T-helper 2 cell treated with Interferon-gamma antibody and Interleukin-4, amounts not matched to agents 5 μg/mL and 100 μg/mL, for 36 hours (primary cell): ENCODE data around the gene C1orf87.

ENCODE experiments used
- DNase-seq: peaks from one replicate; pipeline ENCODE4 v3.0.0; 2021; ENCODE audit warnings: low spot score
- H3K27ac Mint-ChIP-seq: one replicate; pipeline ENCODE4 v1.8.0; 2021; ENCODE audit warnings: mild to moderate bottlenecking, mixed read lengths
- H3K27me3 Mint-ChIP-seq: one replicate; pipeline ENCODE4 v1.8.0; 2021; ENCODE audit warnings: low read depth, mixed read lengths
- H3K36me3 Mint-ChIP-seq: one replicate; pipeline ENCODE4 v1.8.0; 2021; ENCODE audit warnings: low read depth, mixed read lengths
- H3K4me1 Mint-ChIP-seq: one replicate; pipeline ENCODE4 v1.8.0; 2021; ENCODE audit warnings: low read depth, mixed read lengths
- H3K4me3 Mint-ChIP-seq: one replicate; pipeline ENCODE4 v1.8.0; 2022; ENCODE audit warnings: mild to moderate bottlenecking, moderate library complexity, mixed read lengths
- H3K9me3 Mint-ChIP-seq: one replicate; pipeline ENCODE4 v1.8.0; 2021; ENCODE audit warnings: mixed read lengths

The C1orf87 gene

DNA sequence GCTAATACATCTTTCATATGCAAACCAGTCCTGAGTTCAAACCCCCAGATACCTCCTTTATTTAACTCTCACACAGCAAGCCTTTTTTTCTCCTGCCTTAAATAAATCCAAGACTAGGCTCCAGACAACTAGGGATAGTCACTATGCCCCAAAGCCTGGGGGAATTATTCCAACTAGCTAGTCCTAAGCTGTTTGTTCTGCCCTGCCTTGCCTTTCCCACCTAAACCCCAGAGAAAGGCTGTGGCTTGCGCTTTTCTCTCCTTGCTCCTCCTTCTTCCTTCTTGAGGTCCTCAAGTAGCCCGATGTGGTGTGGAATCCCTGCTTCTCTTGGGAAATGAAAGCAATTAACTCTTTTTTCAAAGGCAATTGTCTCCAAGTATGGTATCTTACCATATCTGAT, 31.8 kb downstream of the C1orf87 start:
- Mint-ChIP-seq H3K4me1 (no peaks in the 10 kb centered on the region), H3K36me3 (no peaks in the 10 kb centered on the region), H3K27ac (no peak overlapping the region), H3K9me3 (no peaks in the 10 kb centered on the region), H3K4me3 (no peak overlapping the region), H3K27me3 (no peaks in the 10 kb centered on the region)
- no peak for DNase-seq

- no peaks in the 10 kb centered on the region for H3K4me1 Mint-ChIP-seq
- H3K9me3 Mint-ChIP-seq, result no peaks in the 10 kb centered on the region
- no peaks in the 10 kb centered on the region for H3K36me3 Mint-ChIP-seq
- no peaks in the 10 kb centered on the region for H3K27me3 Mint-ChIP-seq
- no peak overlapping the region for H3K27ac Mint-ChIP-seq
- no peak overlapping the region for H3K4me3 Mint-ChIP-seq
- DNase-seq, result no peak
Observed at GRCh38 chr1:60037669-60038068, 35.9 kb downstream of the C1orf87 start.

- Mint-ChIP-seq H3K4me1 (no peaks in the 10 kb centered on the region), H3K36me3 (no peaks in the 10 kb centered on the region), H3K27ac (no peak overlapping the region), H3K27me3 (no peaks in the 10 kb centered on the region), H3K9me3 (no peaks in the 10 kb centered on the region), H3K4me3 (no peak overlapping the region)
- no peak for DNase-seq
Observed at GRCh38 chr1:60036856-60037460, 36.6 kb downstream of the C1orf87 start.

GRCh38 chr1:60035921-60036320, 37.6 kb downstream of the C1orf87 start:
- no peaks in the 10 kb centered on the region for H3K27me3 Mint-ChIP-seq
- H3K36me3 Mint-ChIP-seq, result no peaks in the 10 kb centered on the region
- no peaks in the 10 kb centered on the region for H3K4me1 Mint-ChIP-seq
- no peak for DNase-seq
- H3K27ac Mint-ChIP-seq, result no peak overlapping the region
- H3K9me3 Mint-ChIP-seq, result no peaks in the 10 kb centered on the region
- no peak overlapping the region for H3K4me3 Mint-ChIP-seq

GRCh38 chr1:60034999-60035398, 38.6 kb downstream of the C1orf87 start:
- no peaks in the 10 kb centered on the region for H3K4me1 Mint-ChIP-seq
- H3K4me3 Mint-ChIP-seq, result no peak overlapping the region
- no peak for DNase-seq
- H3K27ac Mint-ChIP-seq, result no peak overlapping the region
- H3K36me3 Mint-ChIP-seq, result no peaks in the 10 kb centered on the region
- H3K9me3 Mint-ChIP-seq, result no peaks in the 10 kb centered on the region
- no peaks in the 10 kb centered on the region for H3K27me3 Mint-ChIP-seq

GRCh38 chr1:60033066-60033465, 40.5 kb downstream of the C1orf87 start:
- Mint-ChIP-seq H3K36me3 (no peaks in the 10 kb centered on the region), H3K27me3 (no peaks in the 10 kb centered on the region), H3K9me3 (no peaks in the 10 kb centered on the region), H3K27ac (no peak overlapping the region), H3K4me1 (no peaks in the 10 kb centered on the region), H3K4me3 (no peak overlapping the region)
- DNase-seq, result no peak

DNA sequence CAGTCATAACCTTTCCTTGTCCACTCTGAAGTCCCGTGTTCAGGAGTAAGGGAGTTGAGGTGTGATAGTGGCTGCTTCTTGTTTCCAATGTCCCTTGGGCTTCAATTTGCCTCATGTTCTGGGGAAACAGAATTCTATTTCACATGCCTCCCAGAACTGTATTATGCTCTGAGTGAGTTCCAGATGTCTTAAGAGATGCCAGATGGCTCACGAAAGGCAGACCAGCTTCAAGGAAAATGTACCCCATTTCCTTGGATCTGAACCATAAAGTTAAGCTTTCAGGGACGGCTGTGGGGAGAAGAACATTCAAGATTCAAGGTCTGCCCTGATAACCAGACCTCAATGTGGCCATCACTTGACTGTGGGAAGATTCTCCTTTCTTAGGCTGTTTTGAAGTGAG, 42.4 kb downstream of the C1orf87 start:
- H3K36me3 Mint-ChIP-seq, result no peaks in the 10 kb centered on the region
- DNase-seq, result no peak
- no peaks in the 10 kb centered on the region for H3K27me3 Mint-ChIP-seq

GRCh38 chr1:60025552-60025951, 48.0 kb downstream of the C1orf87 start:
- Mint-ChIP-seq H3K27ac (no peak overlapping the region), H3K27me3 (peaks cover 2% of the 10 kb centered on the region), H3K36me3 (no peaks in the 10 kb centered on the region), H3K9me3 (no peaks in the 10 kb centered on the region), H3K4me1 (no peaks in the 10 kb centered on the region), H3K4me3 (no peak overlapping the region)
- no peak for DNase-seq

More for the DNA sequence above, 42.4 kb downstream of the C1orf87 start:
- H3K9me3 Mint-ChIP-seq, result no peaks in the 10 kb centered on the region
- H3K27ac Mint-ChIP-seq, result no peak overlapping the region
- no peaks in the 10 kb centered on the region for H3K4me1 Mint-ChIP-seq
- H3K4me3 Mint-ChIP-seq, result no peak overlapping the region

- Mint-ChIP-seq H3K4me3 (no peak overlapping the region), H3K9me3 (no peaks in the 10 kb centered on the region), H3K4me1 (no peaks in the 10 kb centered on the region), H3K27ac (no peak overlapping the region), H3K36me3 (no peaks in the 10 kb centered on the region), H3K27me3 (peaks cover 2% of the 10 kb centered on the region)
- no peak for DNase-seq
Observed at GRCh38 chr1:60017508-60018205, 55.9 kb downstream of the C1orf87 start.

DNA sequence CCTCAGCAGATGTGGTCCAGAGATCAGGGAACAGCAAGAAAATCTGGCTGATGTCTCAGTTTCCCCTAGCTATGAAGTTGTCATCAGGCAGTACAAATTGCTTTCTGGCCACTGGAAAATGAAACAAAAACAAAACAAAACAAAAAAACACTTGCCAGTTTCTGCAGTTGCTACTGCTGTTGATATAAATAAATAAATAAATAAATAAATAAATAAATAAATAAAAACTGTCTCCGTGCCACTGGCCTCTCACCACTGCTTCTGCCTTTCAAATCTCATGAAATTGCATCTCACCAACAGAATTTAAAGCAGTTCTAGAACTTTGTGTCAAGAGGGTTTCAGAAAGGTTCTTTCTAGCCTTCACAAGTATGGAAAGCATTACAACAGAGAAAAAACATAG, 62.9 kb downstream of the C1orf87 start:
- Mint-ChIP-seq H3K4me3 (no peak overlapping the region), H3K27me3 (no peaks in the 10 kb centered on the region), H3K36me3 (no peaks in the 10 kb centered on the region), H3K4me1 (no peaks in the 10 kb centered on the region), H3K27ac (no peak overlapping the region), H3K9me3 (no peaks in the 10 kb centered on the region)
- DNase-seq, result no peak

- no peaks in the 10 kb centered on the region for H3K27me3 Mint-ChIP-seq
- no peak overlapping the region for H3K4me3 Mint-ChIP-seq
- no peaks in the 10 kb centered on the region for H3K36me3 Mint-ChIP-seq
Observed at GRCh38 chr1:60008500-60008899, 65.1 kb downstream of the C1orf87 start.

GRCh38 chr1:60000625-60001024, 72.9 kb downstream of the C1orf87 start:
- Mint-ChIP-seq H3K4me1 (no peaks in the 10 kb centered on the region), H3K9me3 (no peaks in the 10 kb centered on the region), H3K4me3 (no peak overlapping the region), H3K27me3 (peaks cover 6% of the 10 kb centered on the region), H3K36me3 (no peaks in the 10 kb centered on the region), H3K27ac (no peak overlapping the region)
- no peak for DNase-seq

More at GRCh38 chr1:60008500-60008899, 65.1 kb downstream of the C1orf87 start:
- DNase-seq, result no peak
- no peaks in the 10 kb centered on the region for H3K9me3 Mint-ChIP-seq
- no peak overlapping the region for H3K27ac Mint-ChIP-seq
- H3K4me1 Mint-ChIP-seq, result no peaks in the 10 kb centered on the region

DNA sequence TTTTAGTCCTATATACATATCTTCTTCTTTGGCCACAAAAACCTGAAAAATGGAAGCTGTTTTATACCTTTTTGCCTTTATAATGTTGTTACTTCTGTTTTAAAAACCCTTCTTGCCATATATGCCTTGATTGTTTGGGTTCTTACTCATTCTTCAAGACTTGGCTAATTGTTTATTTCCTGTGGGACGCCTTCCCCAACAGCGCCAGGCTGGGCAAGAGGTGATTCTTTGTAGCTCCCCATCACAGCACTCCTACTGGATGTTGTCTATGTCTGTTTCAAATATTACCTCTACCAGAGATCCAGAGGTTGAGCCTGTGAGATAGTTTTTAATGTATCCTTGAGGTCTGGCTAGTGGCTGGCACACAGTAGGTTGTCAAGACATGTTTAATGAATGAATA, 73.8 kb downstream of the C1orf87 start:
- no peak overlapping the region for H3K4me3 Mint-ChIP-seq
- DNase-seq, result no peak
- H3K27me3 Mint-ChIP-seq, result peaks cover 6% of the 10 kb centered on the region
- H3K36me3 Mint-ChIP-seq, result no peaks in the 10 kb centered on the region
- H3K9me3 Mint-ChIP-seq, result no peaks in the 10 kb centered on the region
- H3K4me1 Mint-ChIP-seq, result no peaks in the 10 kb centered on the region
- no peak overlapping the region for H3K27ac Mint-ChIP-seq

GRCh38 chr1:59999006-59999405, 74.6 kb downstream of the C1orf87 start:
- no peaks in the 10 kb centered on the region for H3K9me3 Mint-ChIP-seq
- no peak overlapping the region for H3K27ac Mint-ChIP-seq
- no peaks in the 10 kb centered on the region for H3K36me3 Mint-ChIP-seq
- DNase-seq, result no peak
- no peak overlapping the region for H3K4me3 Mint-ChIP-seq
- peaks cover 6% of the 10 kb centered on the region for H3K27me3 Mint-ChIP-seq
- H3K4me1 Mint-ChIP-seq, result no peaks in the 10 kb centered on the region
